Mucosa of descending colon (tissue), 3 donors: ENCODE measurements around the gene MYLK2. TPM values are rescaled to one million over a fixed set of nuclear protein-coding genes. Genes with fewer than 3 reads are reported as not detected.
A peak's percentile ranks its signal among the peaks of the same experiment; 100 is the strongest.

ENCODE experiments used
- ATAC-seq: fragments of 200-7000 bp; cut with Tn5 transposase; one replicate; pipeline ENCODE4 v1.9.1; 2020; ENCODE audit warnings: mild to moderate bottlenecking, moderate library complexity
- DNase-seq, 3 donors: peaks; one replicate each; pipeline ENCODE4 v3.0.0-alpha.2; 2020
- H3K36me3 ChIP-seq: fragments of 200-600 bp; one replicate; pipeline ENCODE4 v1.8.0; 2021; ENCODE audit warnings: low read depth, mild to moderate bottlenecking
- H3K4me1 ChIP-seq: fragments of 200-600 bp; one replicate; pipeline ENCODE4 v1.8.0; 2021; ENCODE audit warnings: low read depth, mild to moderate bottlenecking
- H3K4me3 ChIP-seq: fragments of 200-600 bp; one replicate; pipeline ENCODE4 v1.8.0; 2021; ENCODE audit warnings: mild to moderate bottlenecking
- H3K9me3 ChIP-seq: fragments of 200-600 bp; one replicate; pipeline ENCODE4 v1.8.0; 2021; ENCODE audit warnings: mild to moderate bottlenecking
- CTCF ChIP-seq: fragments of 200-600 bp; IDR thresholded peaks from one replicate; pipeline ENCODE4 v1.8.0; 2022; ENCODE audit warnings: antibody characterized with exemption, mild to moderate bottlenecking
- intact Hi-C, 2 donors: fragments of 100-400 bp; cut with DNase I in 1 of 2; cut with micrococcal nuclease in 1 of 2; formaldehyde crosslinking; loops; one replicate each; pipeline versions ENCODE4 v1.11.0 to v1.11.1; 2022; cut with DNase I, micrococcal nuclease
- total RNA-seq, 3 donors: library from RNA; stranded (reverse); fragmentation: NEBNext Ultra II Directional in 2 of 3; extraction: Animal tissue kit (Norgen Biotek cat#: 25700) in 2 of 3; gene quantifications; one replicate each; pipeline versions ENCODE4 v1.2.1 to v1.2.4, GENCODE V29; 2021 to 2023
- donor health status: DM: no; HTN: no; CAD: no; lungs with moderate emphysema.
- donor health status: DM: no; HTN: no; CAD: no.
- donor health status: DM: no; HTN: yes; CAD: no.

MYLK2 gene
- total RNA-seq, 3 donors from 2014 or later: 0.09 to 0.31 TPM; not detected in 1

DNA sequence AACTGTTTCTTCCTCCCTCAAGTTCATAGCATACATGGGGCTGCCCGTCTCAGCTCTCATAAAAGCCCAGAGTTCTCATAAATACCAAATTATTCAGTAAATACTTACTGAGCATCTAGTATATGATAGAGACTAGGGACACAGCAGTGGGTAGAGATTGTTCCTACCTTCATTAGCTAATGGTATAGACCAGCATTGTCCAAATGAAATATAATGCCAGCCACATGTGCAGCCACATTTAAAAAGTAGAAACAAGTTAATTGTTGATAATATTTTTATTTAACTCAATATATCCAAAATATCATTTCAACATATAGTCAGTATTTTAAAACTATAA, 52.4 kb downstream of the MYLK2 start:
- no peak for DNase-seq
- Histone ChIP-seq H3K4me3 (no peak overlapping the region), H3K4me1 (peaks cover 13% of the 10 kb centered on the region), H3K36me3 (no peaks in the 10 kb centered on the region), H3K9me3 (no peaks in the 10 kb centered on the region)
- TF ChIP-seq CTCF: no peak
- intact Hi-C loops: no loop called here
- no peak for ATAC-seq

GRCh38 chr20:31872406-31872805, 53.2 kb downstream of the MYLK2 start:
- ATAC-seq: no peak

GRCh38 chr20:31875671-31876070, 56.5 kb downstream of the MYLK2 start:
- ATAC-seq: no peak
- peaks cover 3% of the 10 kb centered on the region for H3K4me1 ChIP-seq
- intact Hi-C loops: no loop called here
- H3K4me3 ChIP-seq: no peak overlapping the region
- no peaks in the 10 kb centered on the region for H3K36me3 ChIP-seq
- no peak for TF ChIP-seq CTCF
- no peak for DNase-seq
- no peaks in the 10 kb centered on the region for H3K9me3 ChIP-seq

More at GRCh38 chr20:31872406-31872805, 53.2 kb downstream of the MYLK2 start:
- intact Hi-C loops: no loop called here
- DNase-seq: no peak
- Histone ChIP-seq H3K36me3 (no peaks in the 10 kb centered on the region), H3K4me3 (no peak overlapping the region), H3K4me1 (peaks cover 13% of the 10 kb centered on the region), H3K9me3 (no peaks in the 10 kb centered on the region)
- TF ChIP-seq CTCF: no peak

DNA sequence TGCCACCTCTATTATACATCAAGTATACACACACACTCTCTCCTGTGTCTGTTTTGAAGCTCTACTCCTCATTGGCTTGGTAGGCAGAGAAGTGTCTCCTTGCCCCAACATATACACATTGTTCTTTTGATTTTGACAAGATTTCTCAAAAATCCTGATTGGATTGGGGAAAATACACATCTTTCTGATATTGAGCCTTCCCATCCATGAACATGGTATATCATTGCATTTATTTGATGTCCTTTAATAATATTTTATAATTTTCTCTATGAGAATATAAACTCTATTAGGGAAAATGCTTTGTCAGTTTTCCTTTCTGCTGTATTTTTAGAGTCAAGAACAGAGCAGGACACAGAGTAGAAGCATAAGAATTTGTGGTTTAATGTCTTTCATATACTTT, 58.5 kb downstream of the MYLK2 start:
- no peak for TF ChIP-seq CTCF
- Histone ChIP-seq H3K4me1 (no peaks in the 10 kb centered on the region), H3K4me3 (no peak overlapping the region), H3K36me3 (no peaks in the 10 kb centered on the region), H3K9me3 (no peaks in the 10 kb centered on the region)
- intact Hi-C loops: no loop called here
- ATAC-seq (no peak), DNase-seq (no peak)

GRCh38 chr20:31879143-31879987, 60.2 kb downstream of the MYLK2 start:
- no peak for TF ChIP-seq CTCF
- Histone ChIP-seq H3K9me3 (no peaks in the 10 kb centered on the region), H3K36me3 (no peaks in the 10 kb centered on the region), H3K4me3 (peak overlapping the region; percentile 14), H3K4me1 (no peaks in the 10 kb centered on the region)
- ATAC-seq (peak; percentile 98), DNase-seq (peak; percentile 91 to 94 (median 92))
- intact Hi-C loops: no loop called here
